Liver (tissue), 9 donors: ENCODE results near the gene ACTN1. TPM values are rescaled to one million over a fixed set of nuclear protein-coding genes. Genes with fewer than 3 reads are reported as not detected.

Experiments used
- DNase-seq: peaks from one replicate; pipeline ENCODE4 v3.0.0-alpha.2; 2017; ENCODE audit warnings: low spot score
- H3K27ac ChIP-seq, 2 donors: one replicate each; pipeline ENCODE4 v1.7.0; 2013; ENCODE audit warnings: inconsistent platforms in 2 of 2, low read length in 2 of 2, control low read depth in 1 of 2, low read depth in 1 of 2, mild to moderate bottlenecking in 1 of 2
- H3K27me3 ChIP-seq, 4 donors: one replicate each; pipeline versions ENCODE4 v1.6.1 to v1.7.0; 2013; ENCODE audit warnings: low read length in 3 of 4, inconsistent platforms in 1 of 4, mild to moderate bottlenecking in 1 of 4, moderate library complexity in 1 of 4; ENCODE audit not compliant: control insufficient read depth in 4 of 4, insufficient read depth in 4 of 4
- H3K36me3 ChIP-seq, 4 donors: one replicate each; pipeline versions ENCODE4 v1.6.1 to v1.7.0; 2013; ENCODE audit warnings: low read length in 3 of 4, mild to moderate bottlenecking in 3 of 4, low read depth in 1 of 4, moderate library complexity in 1 of 4; ENCODE audit not compliant: control insufficient read depth in 4 of 4, insufficient read depth in 3 of 4
- H3K4me1 ChIP-seq, 4 donors: one replicate each; pipeline versions ENCODE4 v1.6.1 to v1.7.0; 2013; ENCODE audit warnings: low read length in 3 of 4, mild to moderate bottlenecking in 3 of 4, moderate library complexity in 1 of 4; ENCODE audit not compliant: control insufficient read depth in 4 of 4, insufficient read depth in 4 of 4
- H3K4me3 ChIP-seq, 3 donors: one replicate each; pipeline versions ENCODE4 v1.6.1 to v1.7.0; 2013; ENCODE audit warnings: low read length in 3 of 3, control low read depth in 1 of 3, low read depth in 1 of 3, mild to moderate bottlenecking in 1 of 3
- H3K9ac ChIP-seq, 2 donors: one replicate each; pipeline ENCODE4 v1.7.0; 2013; ENCODE audit warnings: low read length in 2 of 2, mild to moderate bottlenecking in 2 of 2, moderate library complexity in 2 of 2, control low read depth in 1 of 2, low read depth in 1 of 2
- H3K9me3 ChIP-seq, 4 donors: one replicate each; pipeline versions ENCODE4 v1.6.1 to v1.7.0; 2013; ENCODE audit warnings: low read length in 3 of 4; ENCODE audit not compliant: control insufficient read depth in 4 of 4
- FOXA1 ChIP-seq: IDR thresholded peaks from 2 replicates; pipeline ENCODE4 v1.6.1; 2016; ENCODE audit warnings: antibody characterized with exemption
- FOXA2 ChIP-seq: IDR thresholded peaks from 2 replicates; pipeline ENCODE4 v1.6.1; 2016; ENCODE audit warnings: antibody characterized with exemption
- GABPA ChIP-seq, 2 donors: IDR thresholded peaks in 1 of 2; conservative IDR thresholded peaks in 1 of 2; 2 replicates each; pipeline ENCODE4 v1.6.1; 2016; ENCODE audit warnings: antibody characterized with exemption in 2 of 2, mild to moderate bottlenecking in 1 of 2, moderate library complexity in 1 of 2
- HNF4A ChIP-seq, 2 donors: conservative IDR thresholded peaks; 2 replicates each; pipeline ENCODE4 v1.6.1; 2016; ENCODE audit warnings: antibody characterized with exemption in 2 of 2, mild to moderate bottlenecking in 2 of 2
- RAD21 ChIP-seq, 2 donors: IDR thresholded peaks; 2 replicates each; pipeline ENCODE4 v1.6.1; 2016; ENCODE audit warnings: antibody characterized with exemption in 2 of 2, mild to moderate bottlenecking in 2 of 2
- RXRA ChIP-seq, 2 donors: IDR thresholded peaks; 2 replicates each; pipeline ENCODE4 v1.6.1; 2017 to 2018; ENCODE audit warnings: antibody characterized with exemption in 2 of 2, mild to moderate bottlenecking in 1 of 2
- SP1 ChIP-seq: IDR thresholded peaks from 2 replicates; pipeline ENCODE4 v1.6.1; 2018; ENCODE audit warnings: antibody characterized with exemption, mild to moderate bottlenecking
- WGBS: extraction: QIAGEN DNeasy Blood & Tissue Kit; methylation state at CpG from one replicate; pipeline ENCODE4 v1.1.7; 2013; 5-methylcytosine and 5-hydroxymethylcytosine counted together
- polyA plus RNA-seq, 2 donors: library from polyadenylated mRNA; stranded (reverse) in 1 of 2; unstranded in 1 of 2; fragments of 200-250 nt in 1 of 2; fragments of >200 nt in 1 of 2; fragmentation: Nextera tagmentation in 1 of 2; extraction: Ambion mirVana in 1 of 2; gene quantifications; one replicate each; pipeline versions ENCODE4 v1.2.1 to v1.2.3, GENCODE V29; 2013 to 2015
- total RNA-seq, 2 donors: library from RNA; depleted of rRNA; stranded (reverse); fragments of >200 nt; gene quantifications; one replicate each; pipeline ENCODE4 v1.2.3, GENCODE V29; 2014
- TF ChIP-seq, protein P1 (sequence below): fragments of 150-350 bp; IDR thresholded peaks from 2 replicates; pipeline ENCODE4 v1.5.1; 2017; ENCODE audit warnings: improper control_type of control experiment, low read depth, low read length; ENCODE audit not compliant: missing input control
- TF ChIP-seq, protein P2 (sequence below): IDR thresholded peaks from 2 replicates; pipeline ENCODE4 v1.6.1; 2016; ENCODE audit warnings: antibody characterized with exemption, mild to moderate bottlenecking
- TF ChIP-seq, protein P3 (sequence below): IDR thresholded peaks from 2 replicates; pipeline ENCODE4 v1.6.1; 2016; ENCODE audit warnings: antibody characterized with exemption
- TF ChIP-seq, protein P4 (sequence below): IDR thresholded peaks from 2 replicates; pipeline ENCODE4 v1.6.1; 2016; ENCODE audit warnings: antibody characterized with exemption
- TF ChIP-seq, protein P5 (sequence below): IDR thresholded peaks from 2 replicates; pipeline ENCODE4 v1.6.1; 2016; ENCODE audit warnings: antibody characterized with exemption
- donor health status: healthy.
- donor health status: healthy.
- donor health status: healthy.
- donor health status: healthy.
- donor health status: healthy.

ACTN1 gene
- total and polyA plus RNA-seq, 4 donors = 36.2 to 100 (median 63.1) TPM

DNA sequence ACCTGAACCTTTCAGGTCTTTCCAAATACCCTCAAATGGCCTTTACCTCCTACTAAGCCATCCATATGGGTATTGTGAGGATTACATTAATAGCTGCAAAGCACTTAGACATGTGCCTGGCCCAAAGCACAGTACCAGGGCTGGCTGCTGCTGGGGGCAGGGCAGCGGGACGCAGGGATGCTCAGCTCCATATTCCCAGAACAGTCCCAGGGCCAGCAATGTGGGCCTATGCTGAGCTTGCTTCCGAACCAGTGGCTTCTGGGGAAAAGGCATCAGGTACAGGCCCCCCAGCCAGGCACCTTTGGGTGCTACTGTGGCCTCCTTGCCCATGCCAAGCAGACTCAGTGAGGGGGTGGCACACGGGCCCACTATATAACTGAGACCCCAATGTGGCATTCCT is 10.4 kb downstream of the ACTN1 start:
- TF ChIP-seq GABPA (IDR thresholded peaks at IDR 0.05 in 1 of 2, conservative IDR thresholded peaks at IDR 0.05 in 1 of 2) (no peak), FOXA2 (no peak), RXRA (IDR thresholded peaks at IDR 0.05) (no peak), FOXA1 (no peak), SP1 (no peak), RAD21 (IDR thresholded peaks at IDR 0.05) (no peak)
- TF ChIP-seq, protein P1, sequence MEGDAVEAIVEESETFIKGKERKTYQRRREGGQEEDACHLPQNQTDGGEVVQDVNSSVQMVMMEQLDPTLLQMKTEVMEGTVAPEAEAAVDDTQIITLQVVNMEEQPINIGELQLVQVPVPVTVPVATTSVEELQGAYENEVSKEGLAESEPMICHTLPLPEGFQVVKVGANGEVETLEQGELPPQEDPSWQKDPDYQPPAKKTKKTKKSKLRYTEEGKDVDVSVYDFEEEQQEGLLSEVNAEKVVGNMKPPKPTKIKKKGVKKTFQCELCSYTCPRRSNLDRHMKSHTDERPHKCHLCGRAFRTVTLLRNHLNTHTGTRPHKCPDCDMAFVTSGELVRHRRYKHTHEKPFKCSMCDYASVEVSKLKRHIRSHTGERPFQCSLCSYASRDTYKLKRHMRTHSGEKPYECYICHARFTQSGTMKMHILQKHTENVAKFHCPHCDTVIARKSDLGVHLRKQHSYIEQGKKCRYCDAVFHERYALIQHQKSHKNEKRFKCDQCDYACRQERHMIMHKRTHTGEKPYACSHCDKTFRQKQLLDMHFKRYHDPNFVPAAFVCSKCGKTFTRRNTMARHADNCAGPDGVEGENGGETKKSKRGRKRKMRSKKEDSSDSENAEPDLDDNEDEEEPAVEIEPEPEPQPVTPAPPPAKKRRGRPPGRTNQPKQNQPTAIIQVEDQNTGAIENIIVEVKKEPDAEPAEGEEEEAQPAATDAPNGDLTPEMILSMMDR = no peak
- TF ChIP-seq, protein P2, sequence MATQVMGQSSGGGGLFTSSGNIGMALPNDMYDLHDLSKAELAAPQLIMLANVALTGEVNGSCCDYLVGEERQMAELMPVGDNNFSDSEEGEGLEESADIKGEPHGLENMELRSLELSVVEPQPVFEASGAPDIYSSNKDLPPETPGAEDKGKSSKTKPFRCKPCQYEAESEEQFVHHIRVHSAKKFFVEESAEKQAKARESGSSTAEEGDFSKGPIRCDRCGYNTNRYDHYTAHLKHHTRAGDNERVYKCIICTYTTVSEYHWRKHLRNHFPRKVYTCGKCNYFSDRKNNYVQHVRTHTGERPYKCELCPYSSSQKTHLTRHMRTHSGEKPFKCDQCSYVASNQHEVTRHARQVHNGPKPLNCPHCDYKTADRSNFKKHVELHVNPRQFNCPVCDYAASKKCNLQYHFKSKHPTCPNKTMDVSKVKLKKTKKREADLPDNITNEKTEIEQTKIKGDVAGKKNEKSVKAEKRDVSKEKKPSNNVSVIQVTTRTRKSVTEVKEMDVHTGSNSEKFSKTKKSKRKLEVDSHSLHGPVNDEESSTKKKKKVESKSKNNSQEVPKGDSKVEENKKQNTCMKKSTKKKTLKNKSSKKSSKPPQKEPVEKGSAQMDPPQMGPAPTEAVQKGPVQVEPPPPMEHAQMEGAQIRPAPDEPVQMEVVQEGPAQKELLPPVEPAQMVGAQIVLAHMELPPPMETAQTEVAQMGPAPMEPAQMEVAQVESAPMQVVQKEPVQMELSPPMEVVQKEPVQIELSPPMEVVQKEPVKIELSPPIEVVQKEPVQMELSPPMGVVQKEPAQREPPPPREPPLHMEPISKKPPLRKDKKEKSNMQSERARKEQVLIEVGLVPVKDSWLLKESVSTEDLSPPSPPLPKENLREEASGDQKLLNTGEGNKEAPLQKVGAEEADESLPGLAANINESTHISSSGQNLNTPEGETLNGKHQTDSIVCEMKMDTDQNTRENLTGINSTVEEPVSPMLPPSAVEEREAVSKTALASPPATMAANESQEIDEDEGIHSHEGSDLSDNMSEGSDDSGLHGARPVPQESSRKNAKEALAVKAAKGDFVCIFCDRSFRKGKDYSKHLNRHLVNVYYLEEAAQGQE = no peak
- TF ChIP-seq, protein P3, sequence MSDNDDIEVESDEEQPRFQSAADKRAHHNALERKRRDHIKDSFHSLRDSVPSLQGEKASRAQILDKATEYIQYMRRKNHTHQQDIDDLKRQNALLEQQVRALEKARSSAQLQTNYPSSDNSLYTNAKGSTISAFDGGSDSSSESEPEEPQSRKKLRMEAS = no peak
- TF ChIP-seq, protein P4, sequence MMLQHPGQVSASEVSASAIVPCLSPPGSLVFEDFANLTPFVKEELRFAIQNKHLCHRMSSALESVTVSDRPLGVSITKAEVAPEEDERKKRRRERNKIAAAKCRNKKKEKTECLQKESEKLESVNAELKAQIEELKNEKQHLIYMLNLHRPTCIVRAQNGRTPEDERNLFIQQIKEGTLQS = no peak
- DNase-seq = no peak
- H3K27ac ChIP-seq = no peak overlapping the region
- H3K9me3 ChIP-seq = no peaks in the 10 kb centered on the region
- no peak overlapping the region for H3K9ac ChIP-seq
- no peaks in the 10 kb centered on the region for H3K27me3 ChIP-seq
- H3K36me3 ChIP-seq = peaks cover 0 to 5% (median 2%) of the 10 kb centered on the region in 4 donors
- H3K4me3 ChIP-seq = no peak overlapping the region
- WGBS = 95% methylated on average over 4 of the region's 4 CpGs
- peaks cover 25 to 54% (median 47%) of the 10 kb centered on the region in 4 donors for H3K4me1 ChIP-seq

DNA sequence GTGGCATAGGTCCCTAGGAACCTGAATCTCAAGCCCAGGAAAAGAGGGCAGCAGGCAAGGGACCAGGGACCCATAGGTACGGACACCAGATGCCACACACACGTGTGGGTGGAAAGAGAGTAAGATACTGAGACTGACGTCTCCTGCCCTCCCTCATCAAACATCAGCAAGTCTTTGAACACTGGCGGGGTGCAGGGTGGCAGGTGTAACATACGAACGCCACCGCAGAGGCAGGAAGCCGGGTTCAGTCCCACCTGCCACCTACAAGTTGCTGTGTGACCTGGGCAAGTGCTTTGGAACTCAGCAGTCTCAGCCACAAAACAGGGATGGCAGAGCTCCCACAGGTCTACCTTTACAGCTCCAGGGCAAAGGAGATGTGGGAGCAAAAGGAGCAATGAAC is 11.1 kb downstream of the ACTN1 start:
- 87% methylated on average over 8 of the region's 8 CpGs for WGBS
- Histone ChIP-seq H3K27me3 (no peaks in the 10 kb centered on the region), H3K4me3 (no peak overlapping the region), H3K9ac (no peak overlapping the region), H3K36me3 (peaks cover 0 to 5% (median 0%) of the 10 kb centered on the region in 4 donors), H3K4me1 (peaks cover 21 to 59% (median 48%) of the 10 kb centered on the region in 4 donors), H3K27ac (no peak overlapping the region), H3K9me3 (no peaks in the 10 kb centered on the region)
- no peak for DNase-seq
- no peak for TF ChIP-seq HNF4A (conservative IDR thresholded peaks at IDR 0.05)
- TF ChIP-seq, protein P5, sequence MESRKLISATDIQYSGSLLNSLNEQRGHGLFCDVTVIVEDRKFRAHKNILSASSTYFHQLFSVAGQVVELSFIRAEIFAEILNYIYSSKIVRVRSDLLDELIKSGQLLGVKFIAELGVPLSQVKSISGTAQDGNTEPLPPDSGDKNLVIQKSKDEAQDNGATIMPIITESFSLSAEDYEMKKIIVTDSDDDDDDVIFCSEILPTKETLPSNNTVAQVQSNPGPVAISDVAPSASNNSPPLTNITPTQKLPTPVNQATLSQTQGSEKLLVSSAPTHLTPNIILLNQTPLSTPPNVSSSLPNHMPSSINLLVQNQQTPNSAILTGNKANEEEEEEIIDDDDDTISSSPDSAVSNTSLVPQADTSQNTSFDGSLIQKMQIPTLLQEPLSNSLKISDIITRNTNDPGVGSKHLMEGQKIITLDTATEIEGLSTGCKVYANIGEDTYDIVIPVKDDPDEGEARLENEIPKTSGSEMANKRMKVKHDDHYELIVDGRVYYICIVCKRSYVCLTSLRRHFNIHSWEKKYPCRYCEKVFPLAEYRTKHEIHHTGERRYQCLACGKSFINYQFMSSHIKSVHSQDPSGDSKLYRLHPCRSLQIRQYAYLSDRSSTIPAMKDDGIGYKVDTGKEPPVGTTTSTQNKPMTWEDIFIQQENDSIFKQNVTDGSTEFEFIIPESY = no peak
